Lower lobe of right lung (tissue), 2 donors: ENCODE measurements around the gene TP53. TPM values are rescaled to one million over a fixed set of nuclear protein-coding genes. Genes with fewer than 3 reads are reported as not detected.
"Not testable (repeated sequence)": the region's sequence is repeated elsewhere in the genome, so short reads cannot be mapped to it uniquely, and the experiment has no call there.

ENCODE experiments used
- ATAC-seq, 2 donors: fragments of 200-7000 bp; cut with Tn5 transposase; one replicate each; pipeline ENCODE4 v1.9.1; 2020 to 2022; ENCODE audit warnings: mild to moderate bottlenecking in 2 of 2, moderate library complexity in 2 of 2
- DNase-seq: peaks from one replicate; pipeline ENCODE4 v3.0.0-alpha.2; 2020
- H3K27ac ChIP-seq: fragments of 200-600 bp; one replicate; pipeline ENCODE4 v1.8.0; 2022
- H3K27me3 ChIP-seq: fragments of 200-600 bp; one replicate; pipeline ENCODE4 v1.8.0; 2022; ENCODE audit warnings: low read depth
- H3K36me3 ChIP-seq: fragments of 200-600 bp; one replicate; pipeline ENCODE4 v1.8.0; 2022; ENCODE audit warnings: mild to moderate bottlenecking
- H3K4me1 ChIP-seq: fragments of 200-600 bp; one replicate; pipeline ENCODE4 v1.8.0; 2022
- H3K4me3 ChIP-seq: fragments of 200-600 bp; one replicate; pipeline ENCODE4 v1.8.0; 2022; ENCODE audit warnings: mild to moderate bottlenecking
- H3K9me3 ChIP-seq: fragments of 200-600 bp; one replicate; pipeline ENCODE4 v1.8.0; 2022
- intact Hi-C: fragments of 100-400 bp; cut with DNase I; formaldehyde crosslinking; loops from one replicate; pipeline ENCODE4 v1.11.0; 2022
- total RNA-seq: library from RNA; stranded (reverse); fragmentation: NEBNext Ultra II Directional; extraction: Animal tissue kit (Norgen Biotek cat#: 25700); gene quantifications from one replicate; pipeline ENCODE4 v1.2.1, GENCODE V29; 2021
- TF ChIP-seq, protein P1 (sequence below): fragments of 200-600 bp; IDR thresholded peaks from one replicate; pipeline ENCODE4 v1.8.0; 2022; ENCODE audit warnings: antibody characterized with exemption, mild to moderate bottlenecking
- donor health status: DM: no; HTN: yes; CAD: no; lungs with severe emphysema.

Gene TP53
- total RNA-seq, 1 donor from 2014 or later = 34.8 TPM

DNA sequence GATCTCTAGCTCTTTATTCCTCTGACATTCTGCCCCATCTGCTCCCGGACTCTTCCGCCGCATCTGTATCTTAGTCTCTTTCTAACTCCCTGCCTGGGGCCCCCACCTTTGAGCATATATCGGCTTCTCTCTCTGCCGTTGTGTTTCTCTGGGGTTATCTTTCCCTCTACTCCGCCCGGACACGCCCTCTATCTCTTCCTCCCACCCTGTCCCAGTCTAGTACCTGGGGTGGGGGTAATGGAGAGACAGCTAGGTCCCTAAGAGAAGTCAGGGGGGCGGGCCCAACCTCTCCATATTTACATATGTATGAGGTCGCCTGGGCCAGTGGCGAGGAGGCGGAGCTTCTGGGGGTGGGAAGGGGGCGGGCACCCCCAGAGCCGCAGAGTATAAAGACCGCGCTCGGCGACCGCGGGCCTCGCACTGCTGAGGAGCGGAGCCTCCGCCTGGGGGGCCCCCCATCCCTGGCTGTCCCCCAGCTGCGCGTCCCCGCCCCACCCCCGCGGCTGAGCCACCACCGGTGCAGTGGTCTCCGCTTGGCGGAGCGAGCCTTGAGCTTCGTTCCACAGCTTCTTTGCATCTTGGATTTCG, 36.7 kb downstream of the TP53 start, which contains the start of gene ATP1B2:
Gene ATP1B2 (plus strand): TSS at position 418 of the 588 bp plus-strand sequence. CDS start 593 bp downstream, outside the sequence.
- ATAC-seq (peak; percentile 79 to 83), DNase-seq (peak; percentile 78)
- intact Hi-C loops = no loop called here
- Histone ChIP-seq H3K9me3 (no peaks in the 10 kb centered on the region), H3K4me3 (peak within 1 kb of the TSS; percentile 58), H3K36me3 (no peaks in the 10 kb centered on the region), H3K27me3 (peaks cover 37% of the 10 kb centered on the region), H3K4me1 (peaks cover 20% of the 10 kb centered on the region), H3K27ac (no peak within 1 kb of the TSS)
- TF ChIP-seq, protein P1, sequence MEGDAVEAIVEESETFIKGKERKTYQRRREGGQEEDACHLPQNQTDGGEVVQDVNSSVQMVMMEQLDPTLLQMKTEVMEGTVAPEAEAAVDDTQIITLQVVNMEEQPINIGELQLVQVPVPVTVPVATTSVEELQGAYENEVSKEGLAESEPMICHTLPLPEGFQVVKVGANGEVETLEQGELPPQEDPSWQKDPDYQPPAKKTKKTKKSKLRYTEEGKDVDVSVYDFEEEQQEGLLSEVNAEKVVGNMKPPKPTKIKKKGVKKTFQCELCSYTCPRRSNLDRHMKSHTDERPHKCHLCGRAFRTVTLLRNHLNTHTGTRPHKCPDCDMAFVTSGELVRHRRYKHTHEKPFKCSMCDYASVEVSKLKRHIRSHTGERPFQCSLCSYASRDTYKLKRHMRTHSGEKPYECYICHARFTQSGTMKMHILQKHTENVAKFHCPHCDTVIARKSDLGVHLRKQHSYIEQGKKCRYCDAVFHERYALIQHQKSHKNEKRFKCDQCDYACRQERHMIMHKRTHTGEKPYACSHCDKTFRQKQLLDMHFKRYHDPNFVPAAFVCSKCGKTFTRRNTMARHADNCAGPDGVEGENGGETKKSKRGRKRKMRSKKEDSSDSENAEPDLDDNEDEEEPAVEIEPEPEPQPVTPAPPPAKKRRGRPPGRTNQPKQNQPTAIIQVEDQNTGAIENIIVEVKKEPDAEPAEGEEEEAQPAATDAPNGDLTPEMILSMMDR = no peak

DNA sequence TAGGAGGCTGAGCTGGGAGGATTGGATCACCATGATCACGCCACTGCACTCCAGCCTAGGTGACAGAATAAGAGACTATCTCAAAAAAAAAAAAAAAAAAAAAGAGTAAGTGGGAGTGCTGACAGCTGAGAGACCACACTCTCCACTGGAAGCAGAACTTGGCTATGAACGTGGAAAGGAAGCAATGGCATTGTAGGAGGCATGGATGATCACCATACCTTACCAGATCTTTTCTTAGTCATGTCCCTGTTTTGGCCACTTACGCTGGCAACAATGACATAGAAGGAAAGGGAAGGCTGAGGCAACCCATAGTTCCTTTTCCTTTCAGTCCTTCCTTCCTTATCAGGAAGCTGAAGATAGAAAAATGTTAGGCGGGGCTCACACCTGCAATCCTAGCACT, 40.3 kb downstream of the TP53 start:
- TF ChIP-seq, protein P1 = no peak
- Histone ChIP-seq H3K27me3 (peaks cover 31% of the 10 kb centered on the region), H3K4me3 (no peak overlapping the region), H3K4me1 (peaks cover 20% of the 10 kb centered on the region), H3K9me3 (no peaks in the 10 kb centered on the region), H3K27ac (no peak overlapping the region), H3K36me3 (no peaks in the 10 kb centered on the region)
- DNase-seq (no peak), ATAC-seq (no peak)
- intact Hi-C loops = no loop called here

DNA sequence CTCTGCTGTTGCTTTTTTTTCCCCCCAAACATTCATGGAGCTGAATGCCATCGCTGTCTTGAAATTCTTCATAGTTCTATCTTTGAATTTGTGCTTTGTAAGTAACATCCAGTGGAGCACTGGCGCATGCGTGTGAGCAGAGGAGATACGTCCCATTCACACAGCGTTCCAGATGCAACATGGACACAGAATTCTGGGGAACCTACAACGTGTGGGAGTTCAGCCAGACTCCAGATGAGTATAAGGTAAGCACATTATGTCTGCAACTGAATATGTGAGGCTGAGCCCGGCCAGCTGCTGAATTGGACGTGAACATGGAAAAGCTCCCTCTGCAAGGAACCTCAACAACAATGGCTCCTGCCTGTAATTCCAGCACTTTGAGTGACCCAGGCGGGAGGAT, 40.8 kb downstream of the TP53 start:
- TF ChIP-seq, protein P1 = no peak
- H3K4me1 ChIP-seq = peaks cover 15% of the 10 kb centered on the region
- no peaks in the 10 kb centered on the region for H3K9me3 ChIP-seq
- intact Hi-C loops = no loop called here
- DNase-seq (no peak), ATAC-seq (no peak)
- no peaks in the 10 kb centered on the region for H3K36me3 ChIP-seq
- H3K27ac ChIP-seq = no peak overlapping the region
- peaks cover 26% of the 10 kb centered on the region for H3K27me3 ChIP-seq
- H3K4me3 ChIP-seq = no peak overlapping the region

DNA sequence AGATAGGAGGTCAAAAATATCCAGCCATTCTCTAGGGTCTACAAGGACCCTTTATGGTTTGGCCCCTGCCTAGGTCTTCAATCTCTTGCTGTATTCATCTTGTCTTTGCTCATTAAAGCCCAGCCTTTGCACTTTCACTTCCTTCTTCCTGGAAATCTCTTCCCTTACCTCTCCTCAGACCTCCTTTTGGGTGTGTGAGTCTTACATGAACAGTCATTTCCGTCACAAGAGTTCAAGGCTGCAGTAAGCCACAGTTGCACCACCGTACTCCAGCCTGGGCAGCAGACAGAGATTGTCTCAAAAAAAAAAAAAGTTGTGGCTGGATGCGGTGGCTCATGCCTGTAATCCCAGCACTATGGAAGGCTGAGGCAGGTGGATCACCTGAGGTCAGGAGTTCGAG, 42.5 kb downstream of the TP53 start:
- H3K9me3 ChIP-seq = no peaks in the 10 kb centered on the region
- DNase-seq = no peak
- no peak overlapping the region for H3K27ac ChIP-seq
- intact Hi-C loops = no loop called here
- H3K27me3 ChIP-seq = peaks cover 9% of the 10 kb centered on the region
- ATAC-seq = peak; percentile 54 to 59
- TF ChIP-seq, protein P1 = no peak
- no peaks in the 10 kb centered on the region for H3K36me3 ChIP-seq
- H3K4me1 ChIP-seq = no peaks in the 10 kb centered on the region
- no peak overlapping the region for H3K4me3 ChIP-seq

DNA sequence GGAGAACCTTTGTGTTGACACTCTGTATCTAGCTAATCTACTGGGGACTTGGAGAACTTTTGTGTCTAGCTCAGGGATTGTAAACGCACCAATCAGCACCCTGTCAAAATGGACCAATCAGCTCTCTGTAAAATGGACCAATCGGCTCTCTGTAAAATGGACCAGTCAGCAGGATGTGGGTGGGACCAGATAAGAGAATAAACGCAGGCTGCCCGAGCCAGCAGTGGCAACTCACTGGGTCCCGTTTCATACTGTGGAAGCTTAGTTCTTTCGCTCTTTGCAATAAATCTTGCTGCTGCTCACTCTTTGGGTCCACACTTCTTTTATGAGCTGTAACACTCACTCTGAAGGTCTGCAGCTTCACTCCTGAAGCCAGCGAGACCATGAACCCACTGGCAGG, 45.7 kb downstream of the TP53 start:
- intact Hi-C loops, H3K27me3 ChIP-seq, H3K9me3 ChIP-seq, H3K36me3 ChIP-seq, H3K4me3 ChIP-seq, DNase-seq, ATAC-seq, H3K27ac ChIP-seq, H3K4me1 ChIP-seq: not testable (repeated sequence)

DNA sequence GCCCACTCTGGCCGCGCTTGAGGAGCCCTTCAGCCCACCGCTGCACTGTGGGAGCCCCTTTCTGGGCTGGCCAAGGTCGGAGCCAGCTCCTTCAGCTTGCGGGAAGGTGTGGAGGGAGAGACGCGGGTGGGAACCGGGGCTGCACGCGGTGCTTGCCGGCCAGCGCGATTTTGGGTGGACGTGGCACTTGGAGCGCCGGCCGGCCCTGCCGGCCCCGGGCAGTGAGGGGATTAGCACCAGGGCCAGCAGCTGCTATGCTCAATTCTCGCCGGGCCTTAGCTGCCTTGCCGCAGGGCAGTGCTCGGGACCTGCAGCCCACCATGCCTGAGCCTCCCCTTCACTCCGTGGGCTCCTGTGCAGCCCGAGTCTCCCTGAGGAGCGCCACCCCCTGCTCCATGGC, 46.5 kb downstream of the TP53 start:
- H3K36me3 ChIP-seq = no peaks in the 10 kb centered on the region
- ATAC-seq (no peak), DNase-seq (no peak)

More for the DNA sequence above, 46.5 kb downstream of the TP53 start:
- no peaks in the 10 kb centered on the region for H3K9me3 ChIP-seq
- no peak overlapping the region for H3K4me3 ChIP-seq
- H3K27me3 ChIP-seq = no peaks in the 10 kb centered on the region
- no peaks in the 10 kb centered on the region for H3K4me1 ChIP-seq
- TF ChIP-seq, protein P1 = no peak
- intact Hi-C loops = no loop called here
- H3K27ac ChIP-seq = no peak overlapping the region
